Jurkat, Clone E6-1 (cell line): ENCODE data around the gene PSME3IP1.

Experiments
- DNase-seq: peaks from one replicate; pipeline ENCODE4 v3.0.0-alpha.2; 2011; ENCODE audit warnings: low read depth, low spot score
- H3K4me3 ChIP-seq: 2 replicates; pipeline ENCODE4 v1.5.1; 2011; ENCODE audit warnings: mild to moderate bottlenecking, low read length, control low read depth, moderate library complexity

PSME3IP1 gene

GRCh38 chr16:57149391-57149790 lies 36.4 kb downstream of the PSME3IP1 start:
- no peak overlapping the region for H3K4me3 ChIP-seq
- DNase-seq = no peak

DNA sequence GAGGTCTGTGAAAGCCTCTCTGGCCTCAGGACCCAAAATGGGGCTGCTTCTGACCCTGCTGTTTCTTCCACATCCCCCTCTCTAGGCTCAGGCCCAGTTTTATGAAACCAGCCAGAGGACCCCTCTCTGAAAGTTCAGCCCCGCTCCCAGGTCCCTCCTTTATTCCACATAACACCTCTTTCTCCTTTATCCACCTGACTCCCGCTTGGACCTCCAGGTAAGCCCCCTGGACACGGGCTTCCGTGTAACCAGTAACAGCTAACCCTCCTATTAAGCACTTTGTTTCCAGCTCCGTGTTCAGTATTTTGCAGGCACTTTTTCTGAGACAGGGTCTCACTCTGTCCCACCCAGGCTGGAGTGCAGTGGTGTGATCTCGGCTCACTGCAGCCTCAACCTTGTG lies 37.4 kb downstream of the PSME3IP1 start:
- no peak overlapping the region for H3K4me3 ChIP-seq
- DNase-seq = no peak

DNA sequence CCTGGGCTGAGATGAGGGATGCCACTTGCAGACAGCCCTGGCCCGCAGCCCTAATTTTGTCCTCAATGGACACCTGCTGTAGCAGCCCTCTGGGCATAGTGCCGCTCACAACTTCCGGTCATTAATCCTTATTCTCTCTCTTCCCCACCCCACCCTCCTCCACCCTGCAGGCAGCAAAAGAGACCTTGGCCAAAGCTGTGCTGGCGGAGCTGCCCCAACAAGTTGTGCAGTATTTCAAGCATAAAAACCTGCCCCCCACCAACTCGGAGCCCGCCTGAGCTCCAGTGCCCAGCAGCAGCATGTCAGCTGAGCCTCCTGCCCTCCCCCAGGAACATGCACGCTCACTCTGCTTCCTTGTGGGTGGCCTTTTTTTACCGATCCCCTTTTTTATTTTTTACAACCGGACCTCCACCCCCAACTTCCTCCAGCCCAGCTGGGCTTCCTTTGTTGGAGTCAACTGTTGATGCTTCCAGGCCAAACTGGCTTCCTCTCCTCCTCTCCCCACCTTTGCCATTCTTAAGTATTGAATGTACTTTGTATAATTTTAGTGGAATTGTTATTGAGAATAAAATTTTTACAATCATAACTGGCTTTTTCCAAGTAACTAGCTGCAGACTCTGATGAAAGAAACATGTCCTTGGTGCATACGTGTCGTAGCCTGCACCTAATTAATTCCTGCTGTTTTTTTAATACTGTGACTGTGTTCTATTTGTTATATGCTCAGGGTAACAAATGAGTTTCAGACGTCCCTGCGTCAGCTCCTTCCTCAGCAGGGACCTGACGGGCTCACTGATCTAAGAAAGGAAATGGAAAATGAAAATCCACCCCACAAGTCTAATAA lies 38.2 kb downstream of the PSME3IP1 start:
- DNase-seq = no peak
- no peak overlapping the region for H3K4me3 ChIP-seq

DNA sequence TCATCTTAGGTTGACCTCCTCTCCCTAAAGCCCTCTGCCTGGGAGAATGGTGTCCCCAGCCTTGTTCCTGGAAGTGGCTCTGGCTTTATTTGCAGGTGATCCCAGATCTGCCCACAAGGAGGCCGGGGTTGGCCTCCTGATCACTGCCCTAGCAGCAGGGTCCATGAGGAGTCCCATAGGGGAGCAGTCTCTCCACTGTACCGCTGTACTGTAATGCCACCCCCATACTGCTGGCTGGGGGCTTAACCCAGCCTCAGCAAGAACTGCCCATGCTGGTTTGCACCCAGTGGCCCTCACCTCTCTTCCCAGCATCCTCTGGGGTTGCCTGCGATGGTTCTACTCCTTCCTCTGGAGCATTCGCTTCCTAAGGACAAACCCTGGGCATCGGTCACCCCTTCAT lies 39.1 kb downstream of the PSME3IP1 start:
- no peak overlapping the region for H3K4me3 ChIP-seq
- no peak for DNase-seq

DNA sequence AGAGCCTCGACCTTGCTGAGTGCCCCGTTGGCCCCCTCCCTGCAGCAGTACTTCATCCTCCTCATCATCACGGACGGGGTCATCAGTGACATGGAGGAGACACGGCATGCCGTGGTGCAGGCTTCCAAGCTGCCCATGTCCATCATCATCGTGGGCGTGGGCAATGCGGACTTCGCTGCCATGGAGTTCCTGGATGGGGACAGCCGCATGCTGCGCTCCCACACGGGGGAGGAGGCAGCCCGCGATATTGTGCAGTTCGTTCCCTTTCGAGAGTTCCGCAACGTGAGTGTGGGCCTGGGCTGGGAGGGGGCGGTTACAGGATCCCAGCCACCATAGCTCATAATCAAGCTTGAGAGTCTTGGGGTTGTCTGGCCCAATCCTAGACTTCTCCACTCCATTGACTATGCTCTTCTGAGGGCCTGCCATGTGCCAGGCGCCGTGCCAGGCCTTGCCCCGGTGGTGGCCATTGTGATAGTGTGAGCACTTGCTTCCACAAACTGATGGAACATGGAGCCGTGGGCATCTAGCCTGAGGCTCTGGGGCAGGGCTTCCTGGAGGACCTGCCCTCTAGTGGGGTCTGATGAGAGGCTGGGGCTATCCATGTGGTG lies 39.7 kb downstream of the PSME3IP1 start:
- H3K4me3 ChIP-seq = no peak overlapping the region
- DNase-seq = no peak

DNA sequence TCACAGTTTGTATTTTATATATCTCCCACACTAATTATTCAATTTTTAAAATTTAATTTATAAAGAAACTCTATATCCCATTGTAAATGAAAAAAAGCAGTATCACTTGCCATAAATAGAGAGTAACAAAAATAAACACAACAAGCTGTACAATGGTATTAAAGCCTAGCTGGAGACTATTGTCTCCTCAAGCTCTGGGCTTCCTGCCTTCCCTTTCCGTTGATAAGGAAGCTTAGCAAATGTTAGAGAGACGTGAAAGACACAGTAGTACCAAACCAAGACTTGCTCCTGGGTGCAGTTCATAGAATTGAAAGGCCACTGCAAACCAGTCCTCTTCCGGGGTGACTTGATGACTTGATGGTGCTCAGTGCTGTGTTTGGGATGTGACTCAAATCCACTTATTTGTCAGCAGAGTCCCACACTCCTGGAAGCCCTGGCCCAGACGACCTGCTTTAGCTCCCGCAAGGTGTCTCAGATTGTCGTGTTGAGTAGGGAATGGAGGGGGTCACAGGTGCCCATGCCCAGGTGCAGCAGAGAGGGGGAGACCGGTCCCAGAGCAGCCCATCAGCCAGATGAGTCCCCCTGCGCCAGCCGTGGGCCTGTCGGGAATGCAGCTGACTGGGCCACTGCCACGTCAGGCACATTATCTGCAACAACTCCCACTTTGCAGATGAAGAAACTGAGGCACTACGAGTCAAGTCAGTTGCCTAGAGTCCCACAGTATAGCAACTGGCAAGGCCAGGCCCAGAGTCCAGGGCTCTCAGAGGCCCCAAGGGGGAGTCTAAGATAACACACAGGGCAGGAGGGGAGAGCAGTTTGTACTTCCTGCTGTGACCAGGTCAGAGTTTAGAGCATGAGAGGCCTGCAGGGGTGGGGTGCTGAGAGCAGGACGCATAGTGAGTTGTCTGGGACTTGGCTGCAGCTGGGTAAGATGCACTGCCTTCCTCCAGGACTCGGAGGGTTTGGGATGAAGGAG lies 40.5 kb downstream of the PSME3IP1 start:
- no peak overlapping the region for H3K4me3 ChIP-seq
- DNase-seq = no peak

GRCh38 chr16:57144027-57144426 lies 41.8 kb downstream of the PSME3IP1 start:
- H3K4me3 ChIP-seq = no peak overlapping the region
- no peak for DNase-seq

- no peak overlapping the region for H3K4me3 ChIP-seq
- no peak for DNase-seq
Observed at GRCh38 chr16:57143149-57143921, 42.5 kb downstream of the PSME3IP1 start.

DNA sequence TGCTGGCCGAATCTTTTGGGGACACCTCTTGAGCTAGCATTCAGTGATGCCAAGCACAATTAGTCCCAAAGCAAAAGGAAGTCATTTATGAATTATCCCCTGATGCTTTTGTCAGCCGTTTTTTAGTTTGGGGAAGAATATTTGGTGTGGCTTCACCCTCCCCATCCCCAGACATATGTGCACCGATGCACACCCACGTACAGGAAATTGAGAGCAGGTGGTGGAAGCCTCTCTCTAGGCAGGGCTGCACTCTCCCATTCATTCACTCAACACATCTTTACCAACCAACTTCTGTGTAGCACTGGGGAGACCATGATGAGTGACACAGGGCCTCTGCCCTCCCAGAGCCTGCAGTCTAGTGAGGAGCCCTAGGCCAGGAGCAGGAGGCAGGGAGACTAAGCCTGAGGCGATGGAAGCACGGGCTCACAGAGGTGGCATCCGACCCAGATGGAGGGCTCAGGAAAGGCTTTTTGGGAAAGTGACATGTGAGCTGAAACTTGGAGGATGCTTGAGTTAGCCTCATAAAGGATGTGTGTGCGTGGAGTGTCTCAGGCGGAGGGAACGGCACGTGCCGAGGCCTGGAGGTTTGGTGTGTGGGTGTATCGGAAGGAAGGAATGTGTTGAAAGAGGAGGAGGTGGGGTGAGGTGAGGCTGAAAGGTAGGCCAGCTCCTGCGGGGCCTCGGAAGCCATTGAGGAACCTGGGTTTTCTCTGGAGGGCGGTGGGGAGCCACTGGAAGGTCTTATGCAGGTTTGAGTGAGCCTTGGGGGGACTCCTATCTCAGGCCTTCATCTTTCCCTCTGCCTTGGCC lies 43.8 kb downstream of the PSME3IP1 start:
- peak; percentile 79 for DNase-seq
- H3K4me3 ChIP-seq = peak overlapping the region; percentile 15

- H3K4me3 ChIP-seq = no peak overlapping the region
- no peak for DNase-seq
Observed at GRCh38 chr16:57140931-57141668, 44.7 kb downstream of the PSME3IP1 start.

GRCh38 chr16:57138281-57138935 lies 47.4 kb downstream of the PSME3IP1 start:
- DNase-seq = no peak
- no peak overlapping the region for H3K4me3 ChIP-seq

DNA sequence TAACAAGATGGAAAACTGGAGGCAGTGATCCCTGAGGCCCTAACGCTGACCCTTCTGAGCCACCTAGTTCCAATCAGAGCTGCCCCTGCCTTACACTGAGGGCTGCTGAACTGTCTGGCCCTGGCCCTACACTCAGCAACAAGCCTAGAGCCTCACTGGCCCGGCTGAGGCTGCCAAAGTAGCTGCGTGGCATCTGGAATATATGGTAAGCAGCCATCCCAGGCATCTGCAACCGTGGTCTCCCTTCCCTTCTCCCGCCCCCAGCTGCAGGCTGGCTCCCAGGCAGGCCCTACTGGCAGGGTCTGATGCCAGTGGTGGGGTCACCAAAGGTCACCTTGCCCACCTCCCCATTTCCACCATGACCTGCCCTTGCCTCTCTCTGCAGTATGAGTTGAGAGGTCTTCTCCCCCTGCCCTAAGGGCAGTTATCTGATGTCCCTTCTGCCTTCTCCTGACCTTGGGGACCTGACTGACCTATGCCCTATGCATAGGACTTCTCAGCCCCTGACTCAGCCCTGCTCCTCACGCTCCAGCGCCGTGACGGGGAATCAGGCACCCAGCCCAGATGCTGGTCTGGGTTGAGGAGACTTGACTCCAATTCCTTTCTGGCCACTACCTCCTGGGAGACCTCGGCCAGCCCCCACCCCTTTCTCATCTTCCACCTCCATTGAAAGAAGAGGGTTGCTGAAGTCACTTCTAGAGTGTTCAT lies 48.1 kb downstream of the PSME3IP1 start:
- no peak overlapping the region for H3K4me3 ChIP-seq
- no peak for DNase-seq

DNA sequence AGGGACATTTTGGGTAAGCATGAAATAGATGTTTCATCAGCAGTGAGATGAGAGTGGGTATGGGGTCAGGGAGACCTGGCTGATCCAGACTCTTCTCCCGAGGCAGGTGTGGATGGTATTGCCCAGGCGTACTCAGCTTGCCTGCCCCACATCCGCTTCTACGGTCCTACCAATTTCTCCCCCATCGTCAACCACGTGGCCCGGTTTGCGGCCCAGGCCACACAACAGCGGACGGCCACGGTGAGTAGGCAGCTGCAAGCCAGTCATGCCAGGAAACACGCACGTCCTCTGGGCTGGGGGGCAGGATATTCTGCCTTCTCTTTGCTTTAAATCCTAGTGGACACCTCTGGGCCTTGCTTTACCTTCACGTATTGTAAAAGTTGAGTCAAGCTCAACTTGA lies 48.8 kb downstream of the PSME3IP1 start:
- H3K4me3 ChIP-seq = no peak overlapping the region
- DNase-seq = no peak

DNA sequence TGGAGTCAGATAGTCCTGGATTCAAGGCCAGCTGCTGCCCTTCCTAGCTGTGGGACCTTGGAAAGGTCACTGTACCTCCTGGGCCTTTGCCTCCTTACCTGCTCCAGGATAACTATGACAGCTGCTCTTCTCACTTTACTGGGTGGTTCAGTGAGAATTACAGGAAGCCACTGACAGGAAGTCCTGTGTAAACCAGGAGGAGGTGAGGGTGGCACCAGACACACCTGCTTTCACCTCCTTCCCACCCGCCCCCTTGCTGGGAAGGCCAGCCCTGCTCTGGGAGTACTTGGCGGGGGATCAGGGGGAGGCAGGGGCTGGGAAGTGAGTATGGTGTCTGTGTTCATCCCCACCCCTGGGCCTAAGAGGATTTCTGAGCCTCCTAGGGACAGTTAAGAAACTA lies 50.9 kb downstream of the PSME3IP1 start:
- DNase-seq = peak; percentile 65
- H3K4me3 ChIP-seq = no peak overlapping the region; the same call in 1 of the 2 replicates

DNA sequence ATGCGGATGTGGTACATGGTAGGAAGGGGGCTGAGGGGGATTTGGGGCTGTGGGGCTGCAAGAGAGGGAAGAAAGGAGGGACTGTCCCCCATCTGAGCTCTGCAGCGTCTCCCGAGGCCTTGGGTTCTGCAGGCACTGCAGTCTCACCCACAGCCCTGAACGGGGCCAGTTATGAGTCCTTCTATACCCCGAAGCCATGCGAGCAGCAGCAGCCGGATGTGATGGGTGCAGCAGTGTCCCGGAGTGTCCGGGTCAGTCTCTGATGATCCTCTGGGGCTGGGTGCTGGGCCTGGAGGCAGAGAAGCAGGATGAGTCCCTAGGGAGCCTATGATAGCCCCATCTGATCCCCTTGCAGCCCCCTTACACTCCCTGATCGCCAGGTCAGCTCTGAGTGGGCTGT lies 52.0 kb downstream of the PSME3IP1 start:
- DNase-seq = no peak
- no peak overlapping the region for H3K4me3 ChIP-seq

GRCh38 chr16:57133031-57133430 lies 52.8 kb downstream of the PSME3IP1 start:
- H3K4me3 ChIP-seq = no peak overlapping the region
- DNase-seq = no peak
